Panc1 (cell line): Measurements from ENCODE around the gene SERTM1. TPM values are rescaled to one million over a fixed set of nuclear protein-coding genes. Genes with fewer than 3 reads are reported as not detected.

ENCODE experiments used
- ATAC-seq: fragments of 200-7000 bp; cut with Tn5 transposase; 2 replicates; pipeline ENCODE4 v1.9.1; 2020; ENCODE audit warnings: mild to moderate bottlenecking, moderate library complexity
- BruUV-seq: library from RNA; stranded (reverse); fragments of 400-500 nt; replicated peaks from 2 replicates; lab custom pipeline; 2021; lab: Mats Ljungman, UMichigan
- CTCF ChIA-PET: fragments of 300-600 bp; sonication (Branson Sonifier 250); formaldehyde crosslinking; loops from one replicate; lab custom pipeline; 2022; ENCODE audit warnings: antibody characterized with exemption; lab: Charles Lee
- POLR2A ChIA-PET: fragments of 300-600 bp; sonication (Branson Sonifier 250); formaldehyde crosslinking; loops from one replicate; lab custom pipeline; 2022; ENCODE audit warnings: antibody characterized with exemption; lab: Charles Lee
- DNase-seq: peaks from one replicate; pipeline ENCODE4 v3.0.0-alpha.2; 2010; ENCODE audit warnings: low read depth, low spot score
- H3K27ac ChIP-seq: 2 replicates; pipeline ENCODE4 v1.5.1; 2011; ENCODE audit warnings: mild to moderate bottlenecking, low read length, inconsistent platforms
- H3K27me3 ChIP-seq: fragments of 200-500 bp; sonication (Bioruptor generic); 2 replicates; pipeline ENCODE4 v1.6.0; 2014; ENCODE audit warnings: low read length, inconsistent platforms; ENCODE audit not compliant: control insufficient read depth, insufficient read depth
- H3K36me3 ChIP-seq: fragments of 200-500 bp; sonication (Bioruptor generic); 2 replicates; pipeline ENCODE4 v1.5.1; 2014; ENCODE audit warnings: inconsistent platforms, mild to moderate bottlenecking, low read length, moderate library complexity; ENCODE audit not compliant: control insufficient read depth, insufficient read depth
- H3K4me1 ChIP-seq: 2 replicates; pipeline ENCODE4 v1.5.1; 2011; ENCODE audit warnings: inconsistent platforms, mild to moderate bottlenecking, low read length, moderate library complexity; ENCODE audit not compliant: control insufficient read depth, insufficient read depth
- H3K4me3 ChIP-seq, 2 experiments: 2 replicates each; pipeline ENCODE4 v1.5.1; 2011 to 2012; ENCODE audit warnings: low read depth in 2 of 2, low read length in 2 of 2, mild to moderate bottlenecking in 2 of 2, inconsistent platforms in 1 of 2, moderate library complexity in 1 of 2
- H3K9me3 ChIP-seq: fragments of 200-500 bp; sonication (Bioruptor generic); 2 replicates; pipeline ENCODE4 v1.5.1; 2014; ENCODE audit warnings: low read depth, mild to moderate bottlenecking, inconsistent platforms, low read length, moderate library complexity; ENCODE audit not compliant: control insufficient read depth, insufficient read depth
- CTCF ChIP-seq: fragments of 450-650 bp; IDR thresholded peaks from 2 replicates; pipeline ENCODE4 v1.5.1; 2017; ENCODE audit warnings: mild to moderate bottlenecking
- POLR2AphosphoS5 ChIP-seq: IDR thresholded peaks from 2 replicates; pipeline ENCODE4 v1.6.1; 2012; ENCODE audit warnings: mild to moderate bottlenecking, low read depth, low read length, moderate library complexity
- REST ChIP-seq, 2 experiments: IDR thresholded peaks; 2 replicates each; pipeline ENCODE4 v1.6.1; 2011 to 2012; ENCODE audit warnings: low read depth in 2 of 2, control low read depth in 1 of 2, low read length in 1 of 2, mild to moderate bottlenecking in 1 of 2, moderate library complexity in 1 of 2; ENCODE audit not compliant: insufficient read depth in 1 of 2
- SIN3A ChIP-seq: IDR thresholded peaks from 2 replicates; pipeline ENCODE4 v1.6.1; 2012; ENCODE audit warnings: low read depth, mild to moderate bottlenecking, low read length, moderate library complexity, borderline replicate concordance; ENCODE audit not compliant: insufficient read depth
- TCF7L2 ChIP-seq: IDR thresholded peaks from 2 replicates; pipeline ENCODE4 v1.6.1; 2011; ENCODE audit warnings: mild to moderate bottlenecking, low read depth, low read length, inconsistent platforms
- in situ Hi-C: cut with HindIII; loops from 2 replicates; pipeline ENCODE4 v1.10.0; 2016; ENCODE audit warnings: low sequenced_read_pairs, low pct_unique_long_range_greater_than_20kb
- intact Hi-C: fragments of 100-400 bp; cut with micrococcal nuclease; formaldehyde crosslinking; loops from one replicate; pipeline ENCODE4 v1.10.0; 2022; ENCODE audit not compliant: unreplicated experiment
- total RNA-seq: library from RNA; stranded (reverse); gene quantifications from one replicate; pipeline ENCODE4 v1.2.1, GENCODE V29; 2021; ENCODE audit not compliant: unreplicated experiment

Gene SERTM1
- total RNA-seq, 1 experiment from 2014 or later: not detected

- CTCF ChIA-PET: no interaction called here
Observed at GRCh38 chr13:36745436-36745835, 71.6 kb downstream of the SERTM1 start.

GRCh38 chr13:36746051-36746450, 72.2 kb downstream of the SERTM1 start:
- ChIA-PET CTCF (no interaction called here), POLR2A (no interaction called here)
- DNase-seq (no peak), ATAC-seq (no peak)
- no TSS peak for BruUV-seq
- H3K27ac ChIP-seq: no peak overlapping the region
- in situ Hi-C loops: no loop called here
- TF ChIP-seq POLR2AphosphoS5: no peak
- TF ChIP-seq REST (IDR thresholded peaks at IDR 0.05; ENCODE audit: insufficient read depth in 1 of 2, low read depth in 2 of 2, low read length in 1 of 2): no peak
- no peak for TF ChIP-seq CTCF
- no peak for TF ChIP-seq TCF7L2
- no peak for TF ChIP-seq SIN3A
- H3K27me3 ChIP-seq: no peaks in the 10 kb centered on the region
- H3K4me3 ChIP-seq: no peak overlapping the region
- intact Hi-C loops: no loop called here
- H3K4me1 ChIP-seq: no peaks in the 10 kb centered on the region
- H3K9me3 ChIP-seq: no peaks in the 10 kb centered on the region
- no peaks in the 10 kb centered on the region for H3K36me3 ChIP-seq

More at GRCh38 chr13:36745436-36745835, 71.6 kb downstream of the SERTM1 start:
- Histone ChIP-seq H3K27me3 (no peaks in the 10 kb centered on the region), H3K4me3 (no peak overlapping the region), H3K9me3 (no peaks in the 10 kb centered on the region), H3K4me1 (no peaks in the 10 kb centered on the region), H3K27ac (no peak overlapping the region), H3K36me3 (no peaks in the 10 kb centered on the region)
- intact Hi-C loops: no loop called here
- in situ Hi-C loops: no loop called here
- DNase-seq: no peak
- no TSS peak for BruUV-seq
- POLR2A ChIA-PET: no interaction called here
- no peak for ATAC-seq
- no peak for TF ChIP-seq REST (IDR thresholded peaks at IDR 0.05; ENCODE audit: insufficient read depth in 1 of 2, low read depth in 2 of 2, low read length in 1 of 2)
- TF ChIP-seq POLR2AphosphoS5: no peak
- no peak for TF ChIP-seq SIN3A
- TF ChIP-seq TCF7L2: no peak
- no peak for TF ChIP-seq CTCF
